Naive thymus-derived CD4-positive, alpha-beta T cell (primary cell): ENCODE data around the gene SAT2. TPM values are rescaled to one million over a fixed set of nuclear protein-coding genes. Genes with fewer than 3 reads are reported as not detected.

ENCODE experiments used
- ATAC-seq: fragments of 150-1000 bp; cut with Tn5 transposase; 2 replicates; pipeline ENCODE4 v1.10.0; 2021; ENCODE audit warnings: mild to moderate bottlenecking, moderate library complexity
- CTCF ChIA-PET: fragments of 350-600 bp; sonication (Branson Sonifier 250); formaldehyde crosslinking; loops from one replicate; lab custom pipeline; 2021; ENCODE audit warnings: antibody characterized with exemption; lab: Charles Lee
- POLR2A ChIA-PET: fragments of 350-600 bp; sonication (Branson Sonifier 250); formaldehyde crosslinking; loops from one replicate; lab custom pipeline; 2021; ENCODE audit warnings: antibody characterized with exemption, inconsistent platforms; lab: Charles Lee
- DNase-seq, 9 donors: peaks; one replicate each; pipeline versions ENCODE4 v3.0.0 to v3.0.0-alpha.2; 2020 to 2022; ENCODE audit warnings: mixed read lengths in 1 of 9
- H3K27ac ChIP-seq: one replicate; pipeline ENCODE4 v1.7.0; 2013; ENCODE audit warnings: mild to moderate bottlenecking, low read depth, low read length, moderate library complexity
- H3K27me3 ChIP-seq, 2 donors: one replicate each; pipeline ENCODE4 v1.7.0; 2013; ENCODE audit warnings: low read length in 2 of 2, mild to moderate bottlenecking in 2 of 2, moderate library complexity in 2 of 2; ENCODE audit not compliant: control insufficient read depth in 2 of 2, insufficient read depth in 2 of 2
- H3K36me3 ChIP-seq, 3 experiments: 1 replicate in 2 of 3; 2 replicates in 1 of 3; pipeline ENCODE4 v1.7.0; 2013; ENCODE audit warnings: low read length in 3 of 3, mild to moderate bottlenecking in 3 of 3, moderate library complexity in 1 of 3; ENCODE audit not compliant: insufficient read depth in 3 of 3, control insufficient read depth in 2 of 3
- H3K4me1 ChIP-seq, 2 donors: one replicate each; pipeline ENCODE4 v1.7.0; 2013; ENCODE audit warnings: low read length in 2 of 2, mild to moderate bottlenecking in 2 of 2, moderate library complexity in 1 of 2; ENCODE audit not compliant: control insufficient read depth in 2 of 2, insufficient read depth in 2 of 2
- H3K4me3 ChIP-seq: 2 replicates; pipeline ENCODE4 v1.7.0; 2013; ENCODE audit warnings: mild to moderate bottlenecking, low read length
- H3K9me3 ChIP-seq, 3 experiments: 1 replicate in 2 of 3; 2 replicates in 1 of 3; pipeline ENCODE4 v1.7.0; 2013; ENCODE audit warnings: low read length in 3 of 3; ENCODE audit not compliant: control insufficient read depth in 2 of 3
- H3K27ac Mint-ChIP-seq, 9 donors: one replicate each; pipeline ENCODE4 v1.8.0; 2020 to 2022; ENCODE audit warnings: mixed read lengths in 9 of 9, mild to moderate bottlenecking in 8 of 9, moderate library complexity in 5 of 9, inconsistent platforms in 2 of 9
- H3K27me3 Mint-ChIP-seq, 5 donors: one replicate each; pipeline ENCODE4 v1.8.0; 2021 to 2022; ENCODE audit warnings: mixed read lengths in 5 of 5, mild to moderate bottlenecking in 1 of 5
- H3K36me3 Mint-ChIP-seq, 5 donors: one replicate each; pipeline ENCODE4 v1.8.0; 2020 to 2022; ENCODE audit warnings: mixed read lengths in 5 of 5, mild to moderate bottlenecking in 3 of 5, inconsistent platforms in 1 of 5
- H3K4me1 Mint-ChIP-seq, 7 donors: one replicate each; pipeline ENCODE4 v1.8.0; 2020 to 2022; ENCODE audit warnings: mixed read lengths in 7 of 7, mild to moderate bottlenecking in 3 of 7, inconsistent platforms in 1 of 7
- H3K4me3 Mint-ChIP-seq, 10 donors: one replicate each; pipeline ENCODE4 v1.8.0; 2020 to 2022; ENCODE audit warnings: mild to moderate bottlenecking in 10 of 10, mixed read lengths in 10 of 10, moderate library complexity in 6 of 10, inconsistent platforms in 2 of 10
- H3K9me3 Mint-ChIP-seq, 11 donors: one replicate each; pipeline ENCODE4 v1.8.0; 2020 to 2022; ENCODE audit warnings: mixed read lengths in 11 of 11, mild to moderate bottlenecking in 4 of 11, inconsistent platforms in 1 of 11, moderate library complexity in 1 of 11
- intact Hi-C, 2 donors: fragments of 100-400 bp; cut with micrococcal nuclease; formaldehyde crosslinking; loops; one replicate each; pipeline ENCODE4 v1.15.1; 2023
- polyA plus RNA-seq, 2 donors: library from polyadenylated mRNA; unstranded; fragments of 300-500 nt; fragmentation: Illumina TruSeq; gene quantifications; one replicate each; pipeline ENCODE4 v1.2.3, GENCODE V29; 2021
- total RNA-seq, 6 experiments: library from RNA in 5 of 6; stranded (reverse) in 5 of 6; gene quantifications; 1 replicate in 5 of 6; 2 replicates in 1 of 6; pipeline ENCODE4 v1.2.3 and lab custom pipeline; 2021 to 2026

The SAT2 gene
- total and polyA plus RNA-seq, 7 experiments from 2014 or later: 26.5 to 95.0 (median 53.2) TPM

- H3K9me3 ChIP-seq: no peaks in the 10 kb centered on the region
- peak overlapping the region in 1 of 10 donors; percentile 30 for H3K4me3 Mint-ChIP-seq
- H3K27me3 Mint-ChIP-seq: peaks cover 0 to 2% (median 0%) of the 10 kb centered on the region in 5 donors
- no peaks in the 10 kb centered on the region for H3K36me3 Mint-ChIP-seq
- H3K4me1 Mint-ChIP-seq: peaks cover 0 to 7% (median 4%) of the 10 kb centered on the region in 7 donors
- ChIA-PET CTCF (interaction anchor here (0.6 to 2.8 kb wide), 7 partner anchors 10 to 82 kb away, joined by 3 to 25 read pairs (median 7); partner anchors contain the start of genes FXR2, TP53 and WRAP53), POLR2A (interaction anchor here (0.7 to 3.6 kb wide), 4 partner anchors 10 to 55 kb away, joined by 3 to 31 read pairs (median 4); partner anchors contain the start of genes TP53 and WRAP53)
- intact Hi-C loops: loop anchor here (1.0 to 2.0 kb wide), 2 partner anchors 40 to 56 kb away; partner anchors contain the start of gene WRAP53 (in 2 of the 2)
- no peak overlapping the region for H3K4me3 ChIP-seq
- H3K27me3 ChIP-seq: no peaks in the 10 kb centered on the region
- H3K9me3 Mint-ChIP-seq: no peaks in the 10 kb centered on the region
- peaks cover 0 to 2% (median 0%) of the 10 kb centered on the region in 3 experiments for H3K36me3 ChIP-seq
- H3K4me1 ChIP-seq: no peaks in the 10 kb centered on the region
- no peak overlapping the region for H3K27ac ChIP-seq
- ATAC-seq (peak; percentile 54), DNase-seq (peak in 4 of 9 donors; percentile 11 to 39 (median 28))
- peak overlapping the region in 1 of 9 donors; percentile 48 for H3K27ac Mint-ChIP-seq
These were observed 4.9 kb upstream of the SAT2 start for GRCh38 chr17:7632492-7632894.

GRCh38 chr17:7631398-7632380 is 4.1 kb upstream of the SAT2 start:
- ChIA-PET POLR2A (interaction anchor here (1.0 to 3.6 kb wide), 4 partner anchors 16 to 56 kb away, joined by 3 to 31 read pairs (median 5); partner anchors contain the start of genes FXR2, TP53 and WRAP53), CTCF (interaction anchor here (0.5 to 2.8 kb wide), 6 partner anchors 11 to 82 kb away, joined by 3 to 25 read pairs (median 6); partner anchors contain the start of genes FXR2, TP53 and WRAP53)
- H3K4me1 ChIP-seq: peaks cover 3% of the 10 kb centered on the region in 2 donors
- ATAC-seq (no peak), DNase-seq (no peak)
- Mint-ChIP-seq H3K27ac (no peak overlapping the region), H3K27me3 (peaks cover 0 to 2% (median 0%) of the 10 kb centered on the region in 5 donors), H3K9me3 (no peaks in the 10 kb centered on the region), H3K36me3 (no peaks in the 10 kb centered on the region), H3K4me3 (no peak overlapping the region), H3K4me1 (peaks cover 4 to 12% (median 12%) of the 10 kb centered on the region in 7 donors)
- intact Hi-C loops: loop anchor here (1.0 to 2.0 kb wide), 2 partner anchors 41 to 57 kb away; partner anchors contain the start of gene WRAP53 (in 2 of the 2)
- no peak overlapping the region for H3K4me3 ChIP-seq
- no peaks in the 10 kb centered on the region for H3K9me3 ChIP-seq
- peaks cover 0 to 3% (median 0%) of the 10 kb centered on the region in 3 experiments for H3K36me3 ChIP-seq
- no peak overlapping the region for H3K27ac ChIP-seq
- no peaks in the 10 kb centered on the region for H3K27me3 ChIP-seq

GRCh38 chr17:7629939-7630571 is 2.4 kb upstream of the SAT2 start, which contains the start of gene SHBG:
Gene SHBG, plus strand, starts transcription at chr17:7630135. Its CDS starts 38 bp downstream, at chr17:7630173.
- Mint-ChIP-seq H3K27ac (peak within 1 kb of the TSS in 3 of 9 donors; percentile 1 to 85 (median 52)), H3K36me3 (peaks cover 0 to 3% (median 0%) of the 10 kb centered on the region in 5 donors), H3K4me1 (peaks cover 7 to 19% (median 18%) of the 10 kb centered on the region in 7 donors), H3K27me3 (no peaks in the 10 kb centered on the region), H3K4me3 (peak within 1 kb of the TSS in 8 of 10 donors; percentile 4 to 49 (median 25)), H3K9me3 (no peaks in the 10 kb centered on the region)
- no peaks in the 10 kb centered on the region for H3K9me3 ChIP-seq
- H3K4me1 ChIP-seq: peaks cover 5% of the 10 kb centered on the region in 2 donors
- H3K27ac ChIP-seq: no peak within 1 kb of the TSS
- intact Hi-C loops: no loop called here
- no peak within 1 kb of the TSS for H3K4me3 ChIP-seq
- ATAC-seq (no peak), DNase-seq (no peak)
- CTCF ChIA-PET: interaction anchor here (0.5 kb wide), 1 partner anchor 359 kb away, joined by 5 read pairs; no protein-coding TSS in a partner anchor
- POLR2A ChIA-PET: interaction anchor here (1.1 to 3.6 kb wide), 4 partner anchors 15 to 227 kb away, joined by 3 to 31 read pairs (median 4); partner anchors contain the start of genes ATP1B2, FXR2, TP53 and WRAP53
- H3K27me3 ChIP-seq: no peaks in the 10 kb centered on the region
- peaks cover 0 to 3% (median 0%) of the 10 kb centered on the region in 3 experiments for H3K36me3 ChIP-seq

DNA sequence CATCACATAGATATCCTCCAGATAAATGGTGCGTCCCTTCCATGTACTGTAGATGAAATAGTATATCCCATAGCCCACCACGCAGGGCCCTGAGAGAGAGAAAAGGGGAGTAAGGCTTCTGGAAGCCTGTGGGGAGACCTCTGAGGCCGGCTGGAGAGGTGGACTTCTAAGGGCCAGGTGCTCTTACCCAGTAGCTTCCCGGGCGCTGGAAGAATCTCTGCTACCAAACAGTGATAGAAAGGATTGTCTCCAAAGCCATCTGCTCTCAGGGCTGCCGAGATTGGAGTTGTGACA is 718 bp downstream of the SAT2 start:
- peak overlapping the region; percentile 75 to 95 (median 87) for H3K27ac Mint-ChIP-seq
- Histone ChIP-seq H3K36me3 (peaks cover 0 to 3% (median 0%) of the 10 kb centered on the region in 3 experiments), H3K27me3 (no peaks in the 10 kb centered on the region), H3K27ac (peak overlapping the region; percentile 93), H3K9me3 (no peaks in the 10 kb centered on the region), H3K4me3 (peak overlapping the region; percentile 79), H3K4me1 (peaks cover 5% of the 10 kb centered on the region in 2 donors)
- intact Hi-C loops: loop anchor here (1.0 kb wide), 3 partner anchors 12 to 61 kb away; partner anchors contain the start of genes ATP1B2 (in 2 of the 2) and WRAP53 (in 2 of the 2)
- POLR2A ChIA-PET: interaction anchor here (0.7 to 3.0 kb wide), 10 partner anchors 8 to 143 kb away, joined by 3 to 76 read pairs (median 5); partner anchors contain the start of genes ATP1B2, FXR2, POLR2A and TP53
- H3K36me3 Mint-ChIP-seq: peaks cover 0 to 3% (median 0%) of the 10 kb centered on the region in 5 donors
- H3K4me3 Mint-ChIP-seq: peak overlapping the region; percentile 90 to 96 (median 94)
- H3K9me3 Mint-ChIP-seq: no peaks in the 10 kb centered on the region
- CTCF ChIA-PET: interaction anchor here (0.6 to 2.2 kb wide), 4 partner anchors 8 to 61 kb away, joined by 3 to 18 read pairs (median 4); partner anchors contain the start of genes TP53 and WRAP53
- ATAC-seq (no peak), DNase-seq (no peak)
- peaks cover 7 to 19% (median 16%) of the 10 kb centered on the region in 7 donors for H3K4me1 Mint-ChIP-seq
- H3K27me3 Mint-ChIP-seq: no peaks in the 10 kb centered on the region

DNA sequence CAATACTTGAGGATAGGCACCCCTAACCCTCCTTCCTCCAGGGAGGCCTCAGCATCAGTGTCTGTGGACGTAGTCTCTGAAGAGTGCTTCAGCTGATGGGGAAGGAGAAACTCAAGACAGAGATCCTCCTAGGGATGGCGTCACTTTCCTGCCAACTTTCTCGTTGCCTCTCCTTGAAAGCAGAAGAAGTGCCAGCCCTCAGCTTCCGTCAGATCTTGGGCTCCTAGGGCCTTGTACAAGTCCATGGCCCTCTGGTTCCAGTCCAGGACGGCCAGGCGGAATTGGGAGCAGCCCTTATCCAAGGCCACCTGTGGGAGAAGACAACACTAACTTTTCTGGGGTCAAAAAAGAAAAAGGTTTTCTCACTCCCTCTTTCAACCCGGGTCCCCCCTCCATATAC is 1.3 kb downstream of the SAT2 start:
- Histone ChIP-seq H3K36me3 (peaks cover 0 to 3% (median 0%) of the 10 kb centered on the region in 3 experiments), H3K27ac (peak overlapping the region; percentile 93), H3K4me1 (peaks cover 5% of the 10 kb centered on the region in 2 donors), H3K27me3 (no peaks in the 10 kb centered on the region), H3K9me3 (no peaks in the 10 kb centered on the region), H3K4me3 (no peak overlapping the region)
- DNase-seq (no peak), ATAC-seq (peak; percentile 12)
- H3K4me3 Mint-ChIP-seq: peak overlapping the region; percentile 90 to 96 (median 94)
- H3K36me3 Mint-ChIP-seq: peaks cover 0 to 3% (median 0%) of the 10 kb centered on the region in 5 donors
- no peaks in the 10 kb centered on the region for H3K9me3 Mint-ChIP-seq
- CTCF ChIA-PET: interaction anchor here (0.6 to 2.2 kb wide), 2 partner anchors 11 to 61 kb away, joined by 4 to 18 read pairs; partner anchors contain the start of genes TP53 and WRAP53
- intact Hi-C loops: no loop called here
- H3K4me1 Mint-ChIP-seq: peaks cover 7 to 19% (median 16%) of the 10 kb centered on the region in 7 donors
- POLR2A ChIA-PET: interaction anchor here (1.0 to 3.0 kb wide), 6 partner anchors 9 to 77 kb away, joined by 4 to 76 read pairs (median 9); partner anchors contain the start of genes FXR2, TP53 and WRAP53
- H3K27me3 Mint-ChIP-seq: no peaks in the 10 kb centered on the region
- H3K27ac Mint-ChIP-seq: peak overlapping the region in 7 of 9 donors; percentile 41 to 91 (median 85)
